ENCODE measurements around the gene NTNG1. TPM values are rescaled to one million over a fixed set of nuclear protein-coding genes. Genes with fewer than 3 reads are reported as not detected.

The NTNG1 gene
- total RNA-seq, 2 donors from 2014 or later: 2.5 to 2.6 TPM

DNA sequence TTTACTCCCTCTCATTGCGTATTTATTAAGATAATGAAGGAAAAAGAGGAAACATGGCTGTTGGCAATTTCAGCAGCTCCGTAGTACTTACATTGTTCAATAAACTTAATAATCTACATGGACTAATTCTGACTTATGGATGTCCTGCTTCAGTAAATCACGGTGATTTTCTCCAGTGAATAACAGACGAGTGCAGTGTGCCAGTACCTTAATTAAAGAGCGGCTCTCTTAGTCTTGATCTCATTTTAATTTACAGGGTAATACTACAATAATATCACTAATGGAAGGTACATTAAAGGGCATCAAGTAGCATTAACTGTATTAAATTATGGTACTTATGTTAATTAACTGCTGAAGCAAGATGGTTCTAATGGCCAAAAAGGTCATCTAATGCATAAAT, 187.2 kb downstream of the NTNG1 start:
- WGBS, 2 experiments (ENCODE audit: insufficient coverage in 1 of 2, insufficient read length in 1 of 2): 90 to 94% methylated on average over 4 of the region's 5 CpGs
- peaks cover 27% of the 10 kb centered on the region for H3K27me3 Mint-ChIP-seq (ENCODE audit: insufficient read depth)

GRCh38 chr1:107339775-107340174, 198.9 kb downstream of the NTNG1 start:
- no peaks in the 10 kb centered on the region for H3K36me3 ChIP-seq (ENCODE audit: control insufficient read depth, insufficient read depth, low read length)
- Mint-ChIP-seq H3K4me1 (peaks cover 8% of the 10 kb centered on the region), H3K4me3 (no peak overlapping the region), H3K27me3 (ENCODE audit: insufficient read depth) (no peaks in the 10 kb centered on the region), H3K36me3 (ENCODE audit: low read depth) (no peaks in the 10 kb centered on the region), H3K9me3 (no peaks in the 10 kb centered on the region), H3K27ac (no peak overlapping the region)
- no peak overlapping the region for H3K4me3 ChIP-seq (ENCODE audit: low read length)
- DNase-seq: no peak
- no peaks in the 10 kb centered on the region for H3K27me3 ChIP-seq (ENCODE audit: control insufficient read depth, insufficient read depth, low read length, poor library complexity, severe bottlenecking)
- H3K4me1 ChIP-seq (ENCODE audit: control insufficient read depth, insufficient read depth, low read length): no peaks in the 10 kb centered on the region
- TF ChIP-seq CTCF (conservative IDR thresholded peaks at IDR 0.05): no peak
- 94% methylated on average over 2 of the region's 3 CpGs; no CpG with 5 or more reads in 1 of the 2 experiments for WGBS, 2 experiments (ENCODE audit: insufficient coverage in 1 of 2, insufficient read length in 1 of 2)
- H3K9ac ChIP-seq (ENCODE audit: extremely low read depth, low read length, poor library complexity, severe bottlenecking): no peak overlapping the region
- no peak overlapping the region for H3K27ac ChIP-seq (ENCODE audit: low read depth, low read length)
- no peaks in the 10 kb centered on the region for H3K9me3 ChIP-seq (ENCODE audit: control insufficient read depth, low read length)

More for the DNA sequence above, 187.2 kb downstream of the NTNG1 start:
- Histone ChIP-seq H3K36me3 (ENCODE audit: control insufficient read depth, insufficient read depth, low read length) (no peaks in the 10 kb centered on the region), H3K4me1 (ENCODE audit: control insufficient read depth, insufficient read depth, low read length) (no peaks in the 10 kb centered on the region), H3K27ac (ENCODE audit: low read depth, low read length) (no peak overlapping the region), H3K9ac (ENCODE audit: extremely low read depth, low read length, poor library complexity, severe bottlenecking) (no peak overlapping the region), H3K27me3 (ENCODE audit: control insufficient read depth, insufficient read depth, low read length, poor library complexity, severe bottlenecking) (peaks cover 28% of the 10 kb centered on the region), H3K9me3 (ENCODE audit: control insufficient read depth, low read length) (no peaks in the 10 kb centered on the region), H3K4me3 (ENCODE audit: low read length) (no peak overlapping the region)
- Mint-ChIP-seq H3K4me1 (peaks cover 4% of the 10 kb centered on the region), H3K36me3 (ENCODE audit: low read depth) (no peaks in the 10 kb centered on the region), H3K4me3 (no peak overlapping the region), H3K9me3 (no peaks in the 10 kb centered on the region), H3K27ac (no peak overlapping the region)
- TF ChIP-seq CTCF (conservative IDR thresholded peaks at IDR 0.05): no peak
- DNase-seq: no peak

- Histone ChIP-seq H3K4me3 (ENCODE audit: low read length) (no peak overlapping the region), H3K9ac (ENCODE audit: extremely low read depth, low read length, poor library complexity, severe bottlenecking) (no peak overlapping the region), H3K27me3 (ENCODE audit: control insufficient read depth, insufficient read depth, low read length, poor library complexity, severe bottlenecking) (no peaks in the 10 kb centered on the region), H3K27ac (ENCODE audit: low read depth, low read length) (no peak overlapping the region), H3K9me3 (ENCODE audit: control insufficient read depth, low read length) (no peaks in the 10 kb centered on the region), H3K36me3 (ENCODE audit: control insufficient read depth, insufficient read depth, low read length) (no peaks in the 10 kb centered on the region), H3K4me1 (ENCODE audit: control insufficient read depth, insufficient read depth, low read length) (no peaks in the 10 kb centered on the region)
- no peaks in the 10 kb centered on the region for H3K9me3 Mint-ChIP-seq
- H3K36me3 Mint-ChIP-seq (ENCODE audit: low read depth): no peaks in the 10 kb centered on the region
- peaks cover 20% of the 10 kb centered on the region for H3K4me1 Mint-ChIP-seq
- H3K27me3 Mint-ChIP-seq (ENCODE audit: insufficient read depth): no peaks in the 10 kb centered on the region
- H3K4me3 Mint-ChIP-seq: no peak overlapping the region
- TF ChIP-seq CTCF (conservative IDR thresholded peaks at IDR 0.05): no peak
- DNase-seq: no peak
- no peak overlapping the region for H3K27ac Mint-ChIP-seq
These were observed 201.5 kb downstream of the NTNG1 start for GRCh38 chr1:107342316-107342715.
